Sigmoid colon (tissue), 4 donors: ENCODE measurements around the gene CGGBP1.

ENCODE experiments used
- EP300 ChIP-seq, 4 donors: sonication (generic); formaldehyde crosslinking; IDR thresholded peaks; one replicate each; pipeline ENCODE4 v1.6.1; 2017; ENCODE audit warnings: antibody characterized with exemption in 4 of 4
- POLR2A ChIP-seq, 2 donors: fragments of 450-650 bp; IDR thresholded peaks; one replicate each; pipeline ENCODE4 v1.6.1; 2016; ENCODE audit warnings: antibody characterized with exemption in 2 of 2, mild to moderate bottlenecking in 2 of 2, moderate library complexity in 2 of 2
- POLR2AphosphoS5 ChIP-seq, 4 donors: sonication (generic); formaldehyde crosslinking; IDR thresholded peaks; one replicate each; pipeline ENCODE4 v1.6.1; 2017; ENCODE audit warnings: antibody characterized with exemption in 4 of 4
- TF ChIP-seq, protein P1 (sequence below), 4 experiments: fragments of 450-650 bp in 3 of 4; fragments of 200-600 bp in 1 of 4; IDR thresholded peaks; one replicate each; pipeline ENCODE4 v1.5.1; 2016 to 2019; ENCODE audit warnings: antibody characterized with exemption in 4 of 4, mild to moderate bottlenecking in 3 of 4, moderate library complexity in 2 of 4

DNA sequence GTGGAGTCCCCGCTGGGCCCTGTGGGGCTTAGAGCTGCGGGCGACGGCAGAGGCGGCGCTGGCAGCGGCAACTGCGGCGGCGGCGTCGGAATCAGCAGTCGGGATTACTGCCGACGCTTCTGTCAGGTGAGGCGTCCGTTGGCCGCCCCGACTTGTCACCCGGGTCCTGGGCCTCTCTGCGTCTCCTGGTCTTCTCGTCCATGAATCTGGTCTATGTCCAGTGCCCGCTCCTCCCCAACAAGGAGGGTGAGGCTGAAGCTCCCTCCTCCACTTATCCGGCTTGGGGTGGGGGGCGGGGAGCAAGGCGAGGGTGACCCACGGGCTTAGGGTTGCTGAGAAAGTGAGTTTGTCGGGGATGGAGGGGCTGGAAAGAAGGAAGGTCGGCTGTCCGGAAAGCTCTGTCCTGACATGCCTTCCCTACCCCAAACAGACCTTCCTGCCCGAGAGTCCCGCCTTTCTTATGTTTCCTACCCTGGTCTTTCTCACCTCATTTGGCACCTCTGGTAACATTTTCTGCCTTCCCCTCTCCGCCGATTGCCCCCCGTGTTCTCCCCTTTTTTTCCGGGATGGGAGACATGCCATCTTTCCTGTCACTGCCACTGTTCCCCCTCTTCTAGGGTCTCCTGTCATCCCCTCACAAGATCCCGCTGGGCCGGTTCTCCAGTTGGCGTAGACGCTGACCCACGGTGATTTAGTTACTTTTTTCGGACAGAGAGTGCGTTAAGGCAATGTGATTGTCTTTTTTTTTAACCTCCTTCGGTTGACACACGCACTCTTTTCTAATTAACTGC lies 770 bp upstream of the CGGBP1 start:
- TF ChIP-seq, protein P1, sequence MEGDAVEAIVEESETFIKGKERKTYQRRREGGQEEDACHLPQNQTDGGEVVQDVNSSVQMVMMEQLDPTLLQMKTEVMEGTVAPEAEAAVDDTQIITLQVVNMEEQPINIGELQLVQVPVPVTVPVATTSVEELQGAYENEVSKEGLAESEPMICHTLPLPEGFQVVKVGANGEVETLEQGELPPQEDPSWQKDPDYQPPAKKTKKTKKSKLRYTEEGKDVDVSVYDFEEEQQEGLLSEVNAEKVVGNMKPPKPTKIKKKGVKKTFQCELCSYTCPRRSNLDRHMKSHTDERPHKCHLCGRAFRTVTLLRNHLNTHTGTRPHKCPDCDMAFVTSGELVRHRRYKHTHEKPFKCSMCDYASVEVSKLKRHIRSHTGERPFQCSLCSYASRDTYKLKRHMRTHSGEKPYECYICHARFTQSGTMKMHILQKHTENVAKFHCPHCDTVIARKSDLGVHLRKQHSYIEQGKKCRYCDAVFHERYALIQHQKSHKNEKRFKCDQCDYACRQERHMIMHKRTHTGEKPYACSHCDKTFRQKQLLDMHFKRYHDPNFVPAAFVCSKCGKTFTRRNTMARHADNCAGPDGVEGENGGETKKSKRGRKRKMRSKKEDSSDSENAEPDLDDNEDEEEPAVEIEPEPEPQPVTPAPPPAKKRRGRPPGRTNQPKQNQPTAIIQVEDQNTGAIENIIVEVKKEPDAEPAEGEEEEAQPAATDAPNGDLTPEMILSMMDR (IDR thresholded peaks at IDR 0.05): no peak
- TF ChIP-seq POLR2A (IDR thresholded peaks at IDR 0.05) (no peak), POLR2AphosphoS5 (IDR thresholded peaks at IDR 0.05) (no peak), EP300 (IDR thresholded peaks at IDR 0.05) (no peak)
